Cardiac muscle cell (in vitro differentiated cells and primary cell): ENCODE data around the gene NAA15. TPM values are rescaled to one million over a fixed set of nuclear protein-coding genes. Genes with fewer than 3 reads are reported as not detected.
"Not testable (repeated sequence)": the region's sequence is repeated elsewhere in the genome, so short reads cannot be mapped to it uniquely, and the experiment has no call there.

Experiments
- DNase-seq, 2 donors: peaks; one replicate each; pipeline versions ENCODE4 v3.0.0 to v3.0.0-alpha.2; 2010 to 2017; ENCODE audit warnings: low read depth in 1 of 2, low spot score in 1 of 2
- H3K27ac ChIP-seq: fragments of 200-600 bp; sonication (generic); 2 replicates; pipeline ENCODE4 v1.5.1; 2016
- H3K27me3 ChIP-seq: fragments of 200-600 bp; sonication (generic); 2 replicates; pipeline ENCODE4 v1.6.0; 2016; ENCODE audit warnings: control low read depth
- H3K36me3 ChIP-seq: fragments of 200-600 bp; sonication (generic); 2 replicates; pipeline ENCODE4 v1.5.1; 2016; ENCODE audit warnings: control low read depth
- H3K4me1 ChIP-seq: fragments of 200-600 bp; sonication (generic); 2 replicates; pipeline ENCODE4 v1.8.1; 2017; ENCODE audit warnings: low read depth, mild to moderate bottlenecking, mixed run types
- H3K4me3 ChIP-seq: fragments of 200-600 bp; sonication (generic); 2 replicates; pipeline ENCODE4 v1.5.1; 2016; ENCODE audit warnings: mild to moderate bottlenecking
- H3K9me3 ChIP-seq: fragments of 200-600 bp; sonication (generic); 2 replicates; pipeline ENCODE4 v1.5.1; 2017; ENCODE audit warnings: low read depth, mild to moderate bottlenecking, control low read depth
- polyA plus RNA-seq: library from polyadenylated mRNA; unstranded; fragments of >200 nt; fragmentation: Nextera tagmentation; extraction: Ambion mirVana; gene quantifications from 2 replicates; pipeline ENCODE4 v1.2.1, GENCODE V29; 2016
- total RNA-seq: library from RNA; depleted of rRNA; stranded (reverse); fragments of >200 nt; gene quantifications from 2 replicates; pipeline ENCODE4 v1.2.3, GENCODE V29; 2016
- TF ChIP-seq, protein P1 (sequence below): IDR thresholded peaks from 2 replicates; pipeline ENCODE4 v1.5.1; 2012; ENCODE audit warnings: low read depth, mild to moderate bottlenecking, low read length

NAA15 gene
- total and polyA plus RNA-seq, 2 experiments from 2014 or later: 16.4 to 24.0 TPM

DNA sequence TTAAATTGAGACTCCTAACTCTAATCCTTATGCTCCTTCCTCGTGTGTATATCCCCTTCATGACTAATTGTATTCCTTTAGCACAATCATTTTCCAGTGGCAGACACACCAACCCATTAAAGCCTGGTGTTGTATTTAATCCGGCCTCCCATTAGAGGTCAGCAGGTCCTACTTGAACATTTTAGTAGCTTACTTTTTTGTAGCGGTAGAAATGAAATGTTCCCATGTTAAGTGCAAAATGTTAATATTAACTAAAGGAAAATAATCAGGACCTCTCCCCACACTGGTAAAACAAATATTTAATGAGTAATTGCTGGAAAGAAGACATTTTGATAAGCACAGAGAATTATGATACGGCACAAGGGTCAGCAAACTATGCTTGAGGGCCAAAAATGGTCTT lies 156.0 kb downstream of the NAA15 start:
- H3K4me1 ChIP-seq: peaks cover 10% of the 10 kb centered on the region
- no peak overlapping the region for H3K4me3 ChIP-seq
- no peak overlapping the region for H3K27ac ChIP-seq
- TF ChIP-seq, protein P1, sequence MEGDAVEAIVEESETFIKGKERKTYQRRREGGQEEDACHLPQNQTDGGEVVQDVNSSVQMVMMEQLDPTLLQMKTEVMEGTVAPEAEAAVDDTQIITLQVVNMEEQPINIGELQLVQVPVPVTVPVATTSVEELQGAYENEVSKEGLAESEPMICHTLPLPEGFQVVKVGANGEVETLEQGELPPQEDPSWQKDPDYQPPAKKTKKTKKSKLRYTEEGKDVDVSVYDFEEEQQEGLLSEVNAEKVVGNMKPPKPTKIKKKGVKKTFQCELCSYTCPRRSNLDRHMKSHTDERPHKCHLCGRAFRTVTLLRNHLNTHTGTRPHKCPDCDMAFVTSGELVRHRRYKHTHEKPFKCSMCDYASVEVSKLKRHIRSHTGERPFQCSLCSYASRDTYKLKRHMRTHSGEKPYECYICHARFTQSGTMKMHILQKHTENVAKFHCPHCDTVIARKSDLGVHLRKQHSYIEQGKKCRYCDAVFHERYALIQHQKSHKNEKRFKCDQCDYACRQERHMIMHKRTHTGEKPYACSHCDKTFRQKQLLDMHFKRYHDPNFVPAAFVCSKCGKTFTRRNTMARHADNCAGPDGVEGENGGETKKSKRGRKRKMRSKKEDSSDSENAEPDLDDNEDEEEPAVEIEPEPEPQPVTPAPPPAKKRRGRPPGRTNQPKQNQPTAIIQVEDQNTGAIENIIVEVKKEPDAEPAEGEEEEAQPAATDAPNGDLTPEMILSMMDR: no peak
- H3K9me3 ChIP-seq: no peaks in the 10 kb centered on the region
- no peaks in the 10 kb centered on the region for H3K36me3 ChIP-seq
- no peaks in the 10 kb centered on the region for H3K27me3 ChIP-seq
- DNase-seq: no peak

DNA sequence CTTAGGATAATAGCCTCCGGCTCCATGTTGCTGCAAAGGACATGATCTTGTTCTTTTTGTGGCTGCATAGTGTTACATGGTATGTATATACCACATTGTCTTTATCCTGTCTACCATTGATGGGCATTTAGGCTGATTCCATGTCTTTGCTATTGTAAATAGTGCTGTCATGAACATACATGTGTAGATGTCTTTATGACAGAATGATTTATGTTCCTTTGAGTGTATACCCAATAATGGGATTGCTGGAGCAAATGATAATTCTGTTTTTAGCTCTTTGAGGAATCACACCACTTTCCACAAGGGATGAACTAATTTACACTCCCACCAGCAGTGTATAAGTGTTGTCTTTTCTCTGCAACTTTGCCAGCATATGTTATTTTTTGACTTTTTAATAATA lies 157.2 kb downstream of the NAA15 start:
- Histone ChIP-seq H3K27me3 (no peaks in the 10 kb centered on the region), H3K36me3 (no peaks in the 10 kb centered on the region), H3K4me3 (no peak overlapping the region), H3K9me3 (no peaks in the 10 kb centered on the region), H3K4me1 (peaks cover 6% of the 10 kb centered on the region), H3K27ac (no peak overlapping the region)
- TF ChIP-seq, protein P1: no peak
- DNase-seq: no peak

DNA sequence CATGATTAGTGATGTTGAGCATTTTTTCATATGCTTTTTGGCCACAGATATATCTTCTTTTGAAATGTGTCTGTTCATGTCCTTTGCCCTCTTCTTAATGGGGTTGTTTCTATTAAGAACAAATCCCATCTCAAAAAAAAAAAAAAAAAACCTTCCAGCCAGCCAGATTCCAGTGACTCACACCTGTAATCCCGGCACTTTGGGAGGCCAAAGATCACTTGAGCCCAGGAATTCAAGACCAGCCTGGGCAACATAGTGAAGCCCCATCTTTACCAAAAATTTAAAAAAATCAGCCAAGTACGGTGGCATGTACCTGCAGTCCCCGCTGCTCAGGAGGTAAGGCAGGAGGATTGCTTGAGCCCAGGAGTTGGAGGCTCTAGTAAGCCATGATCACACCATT lies 157.7 kb downstream of the NAA15 start:
- Histone ChIP-seq H3K36me3 (no peaks in the 10 kb centered on the region), H3K27me3 (no peaks in the 10 kb centered on the region), H3K4me3 (no peak overlapping the region), H3K9me3 (no peaks in the 10 kb centered on the region), H3K27ac (no peak overlapping the region), H3K4me1 (peaks cover 6% of the 10 kb centered on the region)
- TF ChIP-seq, protein P1: no peak
- DNase-seq: no peak

DNA sequence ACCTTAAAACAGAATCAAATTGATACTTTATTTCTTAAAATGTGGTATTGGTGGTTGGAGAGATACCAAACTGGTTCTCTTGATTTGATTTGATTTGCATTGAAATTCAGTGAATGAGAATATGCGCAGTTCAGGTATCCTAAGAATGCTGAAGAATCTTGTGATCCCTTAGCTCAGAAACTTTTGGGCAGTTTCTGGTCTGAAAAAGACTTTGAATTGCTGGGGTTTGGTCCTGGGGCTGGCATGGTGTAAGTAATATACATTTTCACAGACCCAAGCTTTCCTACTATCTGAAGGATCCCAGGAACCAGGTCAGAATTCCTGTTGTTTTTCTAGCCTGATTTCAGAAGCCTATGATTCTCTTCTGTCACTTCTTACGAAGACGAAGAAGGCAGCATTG lies 159.3 kb downstream of the NAA15 start:
- no peaks in the 10 kb centered on the region for H3K9me3 ChIP-seq
- no peaks in the 10 kb centered on the region for H3K27me3 ChIP-seq
- H3K36me3 ChIP-seq: no peaks in the 10 kb centered on the region
- peaks cover 6% of the 10 kb centered on the region for H3K4me1 ChIP-seq
- H3K4me3 ChIP-seq: no peak overlapping the region
- TF ChIP-seq, protein P1: no peak
- DNase-seq: no peak
- no peak overlapping the region for H3K27ac ChIP-seq

DNA sequence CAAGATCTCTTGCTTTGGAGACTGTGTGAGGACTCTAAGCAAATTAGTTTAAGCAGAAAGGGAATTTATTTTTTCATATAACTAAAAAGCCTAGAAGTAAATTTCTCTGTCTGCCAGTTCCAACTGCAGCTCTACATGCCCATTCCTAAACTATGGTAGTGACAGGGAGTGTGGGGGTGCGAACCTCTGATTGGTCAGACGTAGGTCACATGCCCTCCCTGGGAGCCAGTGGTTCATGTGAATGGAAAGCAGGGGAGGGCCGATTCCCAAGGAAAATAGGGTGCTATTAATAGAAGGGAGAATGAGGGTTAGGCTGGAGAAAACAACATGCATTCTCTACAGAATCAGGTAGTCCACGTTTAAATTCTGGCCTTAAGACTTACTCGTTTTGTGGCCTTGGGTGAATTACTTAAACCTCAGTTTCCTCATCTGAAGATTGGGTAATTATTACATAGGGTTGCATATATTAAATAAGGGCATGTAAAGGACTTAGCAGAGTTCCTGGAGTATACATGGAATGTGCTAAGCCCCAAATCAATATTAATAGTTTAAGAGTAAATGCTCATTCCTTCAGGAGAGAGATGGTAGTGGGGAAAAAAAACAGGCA lies 159.8 kb downstream of the NAA15 start:
- DNase-seq: peak in 1 of 2 donors; percentile 2
- Histone ChIP-seq H3K4me3 (no peak overlapping the region), H3K4me1 (peaks cover under 1% of the 10 kb centered on the region), H3K9me3 (no peaks in the 10 kb centered on the region), H3K27me3 (no peaks in the 10 kb centered on the region), H3K36me3 (no peaks in the 10 kb centered on the region), H3K27ac (no peak overlapping the region)
- TF ChIP-seq, protein P1: no peak

DNA sequence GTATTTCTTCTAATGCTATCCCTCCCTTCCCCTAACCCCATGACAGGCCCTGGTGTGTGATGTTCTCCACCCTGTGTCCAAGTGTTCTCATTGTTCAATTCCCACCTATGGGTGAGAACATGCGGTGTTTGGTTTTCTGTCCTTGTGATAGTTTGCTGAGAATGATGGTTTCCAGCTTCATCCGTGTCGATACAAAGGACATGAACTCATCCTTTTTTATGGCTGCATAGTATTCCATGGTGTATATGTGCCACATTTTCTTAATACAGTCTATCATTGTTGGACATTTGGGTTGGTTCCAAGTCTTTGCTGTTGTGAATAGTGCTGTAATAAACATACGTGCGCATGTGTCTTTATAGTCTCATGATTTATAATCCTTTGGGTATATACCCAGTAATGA lies 163.2 kb downstream of the NAA15 start:
- DNase-seq, H3K27ac ChIP-seq, H3K4me3 ChIP-seq, H3K27me3 ChIP-seq, H3K9me3 ChIP-seq, H3K4me1 ChIP-seq, H3K36me3 ChIP-seq: not testable (repeated sequence)
